MV-4-11 (cell line): ENCODE data around the gene OST4.
"Not testable (repeated sequence)": the region's sequence is repeated elsewhere in the genome, so short reads cannot be mapped to it uniquely, and the experiment has no call there.

Source experiments
- DNase-seq: peaks from one replicate; lab custom pipeline; 2025; lab: John Stamatoyannopoulos, UW

The OST4 gene

DNA sequence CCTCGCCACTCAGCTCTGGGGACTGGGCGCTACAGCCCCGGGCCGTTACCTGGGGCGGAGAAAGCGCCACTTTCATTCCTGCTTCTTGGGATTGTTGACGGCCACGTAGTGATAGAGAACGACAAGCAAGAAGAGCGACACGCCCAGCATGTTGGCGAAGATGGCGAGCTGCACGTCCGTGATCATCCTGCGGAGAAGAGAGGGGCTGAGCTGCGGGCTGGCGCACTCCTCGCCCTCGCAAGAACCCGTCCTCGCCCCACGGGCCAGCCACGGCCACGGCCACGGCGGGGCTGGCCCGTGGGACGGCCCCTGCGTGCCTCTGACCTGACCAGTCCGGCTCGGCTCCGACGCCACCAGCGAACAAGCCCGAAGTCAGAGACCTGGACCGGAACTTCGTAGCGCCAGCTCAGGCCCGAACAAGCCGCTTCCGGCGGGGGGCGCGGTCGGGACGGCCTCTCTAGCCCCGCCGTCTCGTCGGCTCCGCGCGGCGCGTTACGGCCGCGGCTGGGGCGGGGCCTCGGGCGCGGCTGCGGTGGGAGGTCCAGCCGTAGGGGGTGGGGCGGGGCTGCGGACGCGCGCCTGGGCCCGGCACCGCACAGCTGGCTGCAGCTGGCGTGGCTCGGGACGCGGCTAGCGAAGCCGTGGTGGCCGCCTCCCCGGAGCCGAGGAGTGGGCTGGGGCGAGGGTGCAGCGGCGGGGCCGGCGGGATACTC, at the start of gene OST4:
Gene OST4, minus strand, starts transcription at position 378 of the 713 bp plus-strand sequence.
- DNase-seq: peak; percentile 86

DNA sequence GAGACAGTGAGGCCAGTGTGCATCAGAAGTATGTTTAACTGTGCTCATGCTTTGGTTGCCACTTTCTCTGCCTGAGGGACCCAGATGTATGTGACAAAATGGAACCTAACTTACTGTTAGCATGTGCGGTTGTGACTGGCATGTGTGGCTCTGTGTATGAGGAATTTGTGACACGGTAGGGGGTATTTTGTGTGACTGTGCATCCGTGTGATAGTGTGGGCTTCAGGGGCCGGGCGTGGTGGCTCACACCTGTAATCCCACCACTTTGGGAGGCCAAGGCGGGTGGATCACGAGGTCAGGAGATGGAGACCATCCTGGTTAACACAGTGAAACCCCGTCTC, 47.8 kb upstream of the OST4 start:
- DNase-seq: not testable (repeated sequence)

DNA sequence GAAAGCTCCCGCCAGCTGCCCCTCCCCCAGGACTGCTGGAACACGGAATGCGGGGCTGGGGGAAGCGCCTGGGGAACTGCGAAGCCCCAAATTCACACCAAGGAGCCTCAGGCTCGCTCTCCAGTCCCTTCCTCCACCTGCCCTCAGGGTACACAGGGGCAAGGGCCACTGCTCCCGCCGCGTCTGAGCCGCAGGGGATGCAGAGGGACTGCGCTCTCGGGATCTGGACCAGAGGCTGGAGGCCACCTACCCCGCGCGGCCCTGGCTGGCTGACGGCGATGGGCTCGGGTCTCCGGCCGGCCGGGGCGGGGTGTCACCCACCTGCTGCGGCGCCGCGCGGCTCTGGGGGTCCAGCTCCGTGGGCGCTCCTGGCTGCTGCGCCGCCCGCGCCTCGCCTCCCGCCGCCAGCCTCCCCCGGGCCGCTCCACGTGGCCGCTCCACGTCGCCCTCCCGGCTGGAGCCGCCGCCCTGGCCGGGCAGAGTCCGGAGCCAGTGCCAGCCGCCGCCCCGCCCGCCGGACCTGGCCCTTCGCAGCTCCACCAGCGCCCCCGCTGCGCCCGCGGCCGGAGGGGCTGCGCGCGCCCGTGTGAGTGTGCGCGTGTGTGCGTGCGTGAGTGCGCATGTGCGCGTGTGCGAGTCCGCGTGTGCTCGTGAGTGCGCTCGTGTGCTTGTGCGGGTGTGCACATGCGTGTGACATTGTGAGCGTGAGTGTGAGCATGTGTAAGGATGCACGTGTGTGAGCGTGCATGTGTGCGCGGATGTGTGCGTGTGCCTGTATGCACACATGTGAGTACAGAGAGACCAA, 47.3 kb upstream of the OST4 start, which contains the start of gene CGREF1:
Gene CGREF1, minus strand, starts transcription at position 604 of the 805 bp plus-strand sequence. CDS start 14,762 bp downstream, outside the sequence.
- DNase-seq: peak; percentile 45

DNA sequence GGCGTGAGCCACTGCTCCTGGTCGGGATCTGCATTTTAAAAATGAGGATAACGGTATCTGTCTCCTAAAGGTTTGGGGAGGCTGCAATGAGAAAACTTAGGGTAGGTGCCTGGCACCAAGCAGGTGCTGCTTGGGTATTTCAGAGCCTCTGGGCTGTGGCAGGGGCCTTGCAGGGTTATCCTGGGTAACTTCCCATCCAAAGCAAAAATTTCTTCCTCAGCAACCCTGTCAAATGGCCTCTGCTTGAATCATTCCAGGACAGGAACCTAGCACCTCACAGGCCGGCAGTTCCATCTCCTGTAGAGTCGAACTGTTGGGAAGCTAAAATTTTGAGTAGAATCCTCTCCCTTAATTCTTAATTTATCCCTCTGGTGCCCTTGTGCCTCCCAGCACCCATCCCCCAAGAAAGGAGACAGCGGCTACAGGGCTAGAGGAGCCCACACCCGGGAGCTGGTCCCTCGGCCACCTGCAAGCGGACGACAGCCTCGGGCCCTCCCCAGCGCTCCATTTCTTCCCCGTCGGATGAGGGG, 46.6 kb upstream of the OST4 start:
- DNase-seq: no peak

DNA sequence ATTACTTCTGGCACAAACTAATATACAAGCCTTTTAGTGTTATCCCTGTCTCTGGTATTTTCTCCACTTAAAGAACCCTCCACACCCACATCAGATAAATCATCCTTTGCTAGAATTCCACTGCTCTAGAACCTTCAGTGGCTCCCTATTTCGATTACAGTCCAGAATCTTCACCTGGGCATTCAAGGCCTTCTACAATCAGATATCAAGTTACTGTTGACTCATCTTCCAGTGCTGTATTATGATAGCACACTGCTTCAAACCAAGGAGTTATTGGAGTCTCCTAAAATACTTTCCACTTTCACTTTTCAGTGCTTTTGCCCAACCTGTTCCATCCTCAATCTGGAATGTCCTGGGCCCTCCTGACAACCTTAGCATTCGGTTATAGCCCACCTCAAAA, 44.1 kb upstream of the OST4 start:
- no peak for DNase-seq

DNA sequence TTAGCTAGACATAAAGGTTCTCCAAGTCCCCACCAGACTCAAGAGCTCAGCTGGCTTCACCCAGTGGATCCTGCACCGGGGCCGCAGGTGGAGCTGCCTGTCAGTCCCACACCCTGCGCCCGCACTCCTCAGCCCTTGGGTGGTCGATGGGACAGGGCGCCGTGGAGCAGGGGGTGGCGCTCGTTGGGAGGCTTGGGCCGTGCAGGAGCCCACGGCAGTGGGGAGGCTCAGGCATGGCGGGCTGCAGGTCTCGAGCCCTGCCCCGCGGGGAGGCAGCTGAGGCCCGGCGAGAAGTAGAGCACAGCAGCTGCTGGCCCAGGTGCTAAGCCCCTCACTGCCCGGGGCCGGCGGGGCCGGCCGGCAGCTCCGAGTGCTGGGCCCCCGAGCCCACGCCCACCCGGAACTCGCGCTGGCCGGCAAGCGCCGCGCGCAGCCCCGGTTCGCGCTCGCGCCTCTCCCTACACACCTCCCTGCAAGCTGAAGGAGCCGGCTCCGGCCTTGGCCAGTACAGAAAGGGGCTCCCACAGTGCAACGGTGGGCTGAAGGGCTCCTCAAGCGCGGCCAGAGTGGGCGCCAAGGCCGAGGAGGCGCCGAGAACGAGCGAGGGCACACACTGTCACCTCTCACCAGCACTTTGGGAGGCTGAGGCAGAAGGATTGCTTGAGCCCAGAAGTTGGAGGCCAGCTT, 40.1 kb upstream of the OST4 start:
- DNase-seq: not testable (repeated sequence)

DNA sequence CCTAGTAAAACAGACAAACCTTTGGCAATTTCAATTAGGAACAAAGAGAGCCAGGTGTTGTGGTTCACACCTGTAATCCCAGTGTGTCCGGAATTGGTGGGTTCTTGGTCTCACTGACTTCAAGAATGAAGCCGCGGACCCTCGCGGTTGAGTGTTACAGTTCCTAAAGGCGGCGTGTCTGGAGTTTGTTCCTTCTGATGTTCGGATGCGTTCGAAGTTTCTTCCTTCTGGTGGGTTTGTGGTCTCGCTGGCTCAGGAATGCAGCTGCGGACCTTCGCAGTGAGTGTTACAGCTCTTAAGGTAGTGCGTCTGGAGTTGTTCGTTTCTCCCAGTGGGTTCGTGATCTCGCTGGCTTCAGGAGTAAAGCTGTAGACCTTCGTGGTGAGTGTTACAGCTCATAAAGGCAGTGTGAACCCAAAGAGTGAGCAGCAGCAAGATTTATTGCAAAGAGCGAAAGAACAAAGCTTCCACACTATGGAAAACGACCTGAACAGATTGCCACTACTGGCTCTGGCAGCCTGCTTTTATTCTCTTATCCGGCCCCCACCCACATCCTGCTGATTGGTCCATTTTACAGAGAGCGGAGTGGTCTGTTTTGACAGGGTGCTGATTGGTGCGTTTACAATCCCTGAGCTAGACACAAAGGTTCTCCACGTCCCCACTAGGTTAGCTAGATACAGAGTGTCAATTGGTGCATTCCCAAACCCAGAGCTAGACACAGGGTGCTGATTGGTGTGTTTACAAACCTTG, 39.3 kb upstream of the OST4 start:
- DNase-seq: not testable (repeated sequence)

DNA sequence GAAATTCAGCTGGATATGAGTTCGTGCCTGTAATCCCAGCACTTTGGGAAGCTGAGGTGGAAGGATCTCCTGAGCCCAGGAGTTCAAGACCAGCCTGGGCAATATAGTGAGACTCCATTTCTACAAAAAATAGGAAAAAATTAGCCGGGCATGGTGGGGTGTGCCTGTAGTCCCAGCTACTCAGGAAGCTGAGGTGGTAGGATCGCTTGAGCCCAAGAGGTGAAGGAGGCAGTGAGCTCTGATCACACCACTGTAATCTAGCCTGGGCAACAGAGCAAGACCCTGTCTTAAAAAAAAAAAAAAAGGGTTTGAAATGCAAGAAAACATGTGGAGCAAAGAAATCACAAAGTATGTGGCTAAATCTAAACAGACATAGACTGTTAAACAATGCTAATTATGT, 37.6 kb upstream of the OST4 start:
- DNase-seq: no peak

DNA sequence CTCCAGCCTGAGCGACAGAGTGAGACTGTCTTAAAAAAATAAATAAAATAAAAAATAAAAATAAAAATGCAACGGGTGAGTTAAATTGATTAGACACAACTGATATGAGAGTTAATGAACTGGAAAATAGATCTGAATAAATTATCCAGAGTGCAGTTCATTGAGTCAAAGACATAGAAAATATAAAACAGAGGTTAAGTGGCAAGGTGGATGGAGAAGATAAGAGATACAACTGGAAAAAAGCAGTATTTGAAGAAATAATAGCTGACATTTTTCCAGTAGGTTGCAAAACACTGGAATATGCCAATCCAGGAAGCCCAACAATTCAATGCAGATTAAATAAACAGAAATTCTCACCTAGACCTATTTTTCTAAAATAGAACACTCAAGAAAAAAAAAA, 36.8 kb upstream of the OST4 start:
- no peak for DNase-seq

DNA sequence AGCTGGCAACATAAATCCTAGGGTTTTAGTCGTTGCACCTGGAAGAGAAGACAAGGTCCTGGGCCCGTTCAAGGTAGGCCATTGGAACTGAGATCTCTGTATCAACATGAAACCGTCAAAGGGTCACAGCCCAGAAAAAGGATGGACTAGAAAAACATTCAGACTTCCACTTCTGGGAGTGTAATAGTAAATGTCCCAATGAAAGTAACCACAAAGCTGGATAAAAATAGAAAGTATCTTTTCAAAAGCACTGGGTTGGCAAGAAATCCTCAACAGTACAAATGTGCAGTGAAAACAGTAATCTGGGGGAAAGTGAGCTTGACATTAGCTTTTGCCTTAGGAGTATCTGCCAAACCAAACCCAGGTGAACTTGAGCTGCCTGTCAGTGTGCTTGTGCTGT, 34.5 kb upstream of the OST4 start:
- DNase-seq: peak; percentile 26

DNA sequence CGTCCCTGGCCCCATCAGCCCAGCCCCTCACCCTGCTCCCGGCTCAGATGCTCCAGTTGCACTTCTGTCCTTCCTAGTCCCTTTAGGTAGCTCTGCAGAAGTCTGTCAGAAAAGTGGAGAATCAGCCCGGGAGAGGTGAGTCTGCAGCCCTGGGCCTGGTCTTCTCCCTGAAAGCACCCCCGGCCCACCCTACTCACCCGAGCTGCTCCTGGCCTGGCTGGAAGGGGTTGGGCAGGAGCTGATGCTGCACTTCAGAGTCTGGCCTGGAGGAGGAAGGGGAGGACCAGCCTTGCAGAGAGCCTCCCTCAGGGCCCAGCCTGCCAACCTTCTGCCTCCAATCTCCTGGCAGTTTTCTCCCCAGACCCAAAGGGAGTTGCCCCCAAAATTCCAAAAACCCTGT, 30.9 kb upstream of the OST4 start:
- DNase-seq: no peak

DNA sequence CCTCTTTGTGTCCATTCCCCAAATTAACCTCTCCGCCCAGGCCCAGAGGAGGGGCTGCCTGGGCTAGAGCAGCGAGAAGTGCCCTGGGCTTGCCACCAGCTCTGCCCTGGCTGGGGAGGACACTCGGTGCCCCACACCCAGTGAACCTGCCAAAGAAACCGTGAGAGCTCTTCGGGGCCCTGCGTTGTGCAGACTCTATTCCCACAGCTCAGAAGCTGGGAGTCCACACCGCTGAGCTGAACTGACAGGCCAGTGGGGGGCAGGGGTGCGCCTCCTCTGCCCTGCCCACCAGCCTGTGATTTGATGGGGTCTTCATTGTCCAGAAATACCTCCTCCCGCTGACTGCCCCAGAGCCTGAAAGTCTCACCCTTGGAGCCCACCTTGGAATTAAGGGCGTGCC, 28.6 kb upstream of the OST4 start:
- no peak for DNase-seq

DNA sequence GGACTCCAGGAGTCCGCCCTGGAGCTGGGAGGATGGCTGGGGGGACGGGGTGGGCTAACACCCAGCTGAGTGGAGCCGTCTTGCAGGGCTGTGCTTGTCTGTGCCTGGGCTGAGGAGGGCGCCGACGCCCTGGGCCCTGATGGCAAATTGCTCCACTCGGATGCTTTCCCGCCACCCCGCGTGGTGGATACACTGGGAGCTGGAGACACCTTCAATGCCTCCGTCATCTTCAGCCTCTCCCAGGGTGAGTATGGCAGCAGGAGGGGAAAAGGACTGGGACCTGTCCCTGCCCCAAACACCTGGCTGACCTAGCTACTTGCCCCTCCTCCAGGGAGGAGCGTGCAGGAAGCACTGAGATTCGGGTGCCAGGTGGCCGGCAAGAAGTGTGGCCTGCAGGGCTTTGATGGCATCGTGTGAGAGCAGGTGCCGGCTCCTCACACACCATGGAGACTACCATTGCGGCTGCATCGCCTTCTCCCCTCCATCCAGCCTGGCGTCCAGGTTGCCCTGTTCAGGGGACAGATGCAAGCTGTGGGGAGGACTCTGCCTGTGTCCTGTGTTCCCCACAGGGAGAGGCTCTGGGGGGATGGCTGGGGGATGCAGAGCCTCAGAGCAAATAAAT, 28.0 kb upstream of the OST4 start:
- DNase-seq: no peak

DNA sequence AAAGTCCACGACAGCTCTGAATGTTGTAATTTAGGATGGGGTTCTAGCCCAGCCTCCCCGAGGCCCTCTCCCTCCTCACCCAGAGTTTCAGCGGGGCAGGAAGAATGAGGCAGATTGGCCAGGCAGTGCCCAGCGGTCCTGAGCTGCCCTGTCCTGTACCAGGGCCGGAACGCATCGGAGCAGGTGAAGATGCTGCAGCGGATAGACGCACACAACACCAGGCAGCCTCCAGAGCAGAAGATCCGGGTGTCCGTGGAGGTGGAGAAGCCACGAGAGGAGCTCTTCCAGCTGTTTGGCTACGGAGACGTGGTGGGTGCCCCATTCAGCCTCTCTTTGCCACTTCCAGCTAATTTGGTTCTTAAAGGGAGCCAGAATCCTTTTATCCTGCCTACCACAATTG, 25.9 kb upstream of the OST4 start:
- no peak for DNase-seq

DNA sequence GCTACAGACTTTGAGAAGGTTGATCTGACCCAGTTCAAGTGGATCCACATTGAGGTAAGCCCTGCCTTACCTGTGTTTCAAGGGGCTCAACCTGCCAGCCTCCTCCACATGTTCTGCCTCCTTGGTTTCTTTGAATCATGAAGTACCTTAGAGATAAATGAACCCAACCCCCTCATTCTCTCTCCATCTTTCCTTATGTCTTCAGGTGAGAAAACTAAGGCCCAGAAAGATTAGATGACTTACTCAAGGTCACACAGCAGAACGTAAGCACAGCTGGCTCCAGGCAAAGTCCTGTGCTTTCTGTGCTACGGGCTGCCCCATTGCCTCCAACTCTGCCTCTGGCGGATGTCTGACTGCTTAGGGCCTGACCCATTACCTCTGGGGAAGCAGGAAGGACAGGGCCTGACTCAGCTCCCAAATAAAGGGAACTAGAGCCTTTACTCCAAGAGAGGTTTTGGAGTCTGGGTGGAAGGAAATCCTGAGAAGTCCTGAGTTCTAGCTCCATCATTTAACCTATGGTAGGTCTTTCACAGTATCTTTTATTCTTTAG, 25.4 kb upstream of the OST4 start:
- peak; percentile 61 for DNase-seq

DNA sequence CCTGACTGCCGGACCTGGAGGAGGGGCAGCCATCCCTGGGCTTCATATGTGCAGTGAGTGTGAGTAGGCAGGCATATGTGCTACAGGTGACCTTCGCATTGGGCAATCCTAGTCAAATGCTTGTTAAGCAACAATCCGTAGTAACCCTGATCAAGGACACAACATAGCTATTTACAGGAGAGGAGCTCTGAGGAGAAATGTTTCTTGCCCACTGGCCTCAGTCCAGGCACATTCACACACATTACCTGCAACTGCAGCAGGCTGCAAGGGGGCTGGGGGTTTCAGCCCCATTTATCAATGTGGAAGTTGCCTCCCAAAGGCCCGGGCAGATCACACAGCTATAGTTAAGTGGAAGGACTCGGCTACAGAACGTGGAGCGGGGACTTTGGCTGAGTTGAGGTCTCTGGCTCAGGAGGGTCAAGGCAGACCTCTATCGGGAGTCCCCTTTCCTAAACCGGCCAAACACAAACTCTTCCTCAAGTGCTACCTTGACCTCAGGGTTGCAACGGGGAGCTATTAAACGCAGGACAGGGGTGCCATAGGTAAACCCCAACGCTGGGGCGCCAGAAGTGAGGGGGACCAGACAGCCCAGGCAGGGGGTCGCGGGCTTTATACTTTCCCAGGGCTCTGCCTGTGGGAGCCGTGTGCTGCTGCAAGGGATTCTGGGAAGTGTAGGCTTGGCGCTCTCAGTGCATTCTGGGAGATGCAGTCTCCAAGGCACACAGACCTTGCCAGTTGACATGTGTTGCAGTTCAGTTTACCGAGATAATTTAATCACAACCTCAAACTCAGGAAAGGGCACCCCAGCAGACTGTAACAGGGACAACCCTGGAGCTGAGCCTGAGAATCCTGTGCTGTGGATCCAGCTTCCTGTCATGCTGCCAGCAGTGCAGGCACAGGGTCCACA, 24.5 kb upstream of the OST4 start:
- DNase-seq: peak; percentile 64

DNA sequence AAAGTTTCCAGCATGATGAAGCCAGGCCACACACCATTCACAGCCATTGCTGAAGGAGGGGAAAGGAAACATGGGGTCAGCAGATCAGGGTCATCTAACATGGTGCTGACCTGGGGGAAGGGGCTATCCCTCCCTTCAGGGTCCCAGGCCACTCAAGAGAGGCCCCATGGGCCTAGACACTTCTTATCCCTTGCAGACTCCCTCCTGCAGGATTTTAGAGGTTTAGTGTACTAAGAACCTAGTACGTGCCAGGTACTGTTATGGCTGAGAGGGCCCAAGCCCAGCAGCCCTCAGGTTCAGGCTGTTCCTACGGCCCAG, 23.9 kb upstream of the OST4 start:
- DNase-seq: no peak

DNA sequence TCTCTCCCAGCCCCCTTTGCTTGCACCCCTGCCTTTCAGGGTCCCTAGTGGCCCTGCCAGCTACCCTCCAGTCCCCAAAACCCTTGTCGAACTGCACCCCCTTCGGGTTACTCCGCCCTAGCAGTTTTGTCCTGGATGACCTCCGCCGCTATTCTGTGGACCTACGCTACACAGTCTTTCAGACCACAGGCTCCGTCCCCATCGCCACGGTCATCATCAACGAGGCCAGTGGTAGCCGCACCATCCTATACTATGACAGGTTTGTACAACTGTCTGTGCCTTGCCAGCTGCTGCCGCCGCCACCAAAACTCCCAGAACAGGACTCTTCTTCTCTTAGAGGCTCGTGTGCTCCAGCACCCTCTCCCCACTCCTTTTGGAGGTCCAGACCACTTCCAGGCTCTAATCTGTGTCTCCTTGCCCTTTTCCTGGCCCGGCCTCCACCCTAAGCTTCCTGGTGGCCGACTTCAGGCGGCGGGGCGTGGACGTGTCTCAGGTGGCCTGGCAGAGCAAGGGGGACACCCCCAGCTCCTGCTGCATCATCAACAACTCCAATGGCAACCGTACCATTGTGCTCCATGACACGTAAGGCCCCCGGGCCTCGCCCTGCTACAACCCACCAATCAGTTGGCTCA, 23.0 kb upstream of the OST4 start:
- DNase-seq: no peak

DNA sequence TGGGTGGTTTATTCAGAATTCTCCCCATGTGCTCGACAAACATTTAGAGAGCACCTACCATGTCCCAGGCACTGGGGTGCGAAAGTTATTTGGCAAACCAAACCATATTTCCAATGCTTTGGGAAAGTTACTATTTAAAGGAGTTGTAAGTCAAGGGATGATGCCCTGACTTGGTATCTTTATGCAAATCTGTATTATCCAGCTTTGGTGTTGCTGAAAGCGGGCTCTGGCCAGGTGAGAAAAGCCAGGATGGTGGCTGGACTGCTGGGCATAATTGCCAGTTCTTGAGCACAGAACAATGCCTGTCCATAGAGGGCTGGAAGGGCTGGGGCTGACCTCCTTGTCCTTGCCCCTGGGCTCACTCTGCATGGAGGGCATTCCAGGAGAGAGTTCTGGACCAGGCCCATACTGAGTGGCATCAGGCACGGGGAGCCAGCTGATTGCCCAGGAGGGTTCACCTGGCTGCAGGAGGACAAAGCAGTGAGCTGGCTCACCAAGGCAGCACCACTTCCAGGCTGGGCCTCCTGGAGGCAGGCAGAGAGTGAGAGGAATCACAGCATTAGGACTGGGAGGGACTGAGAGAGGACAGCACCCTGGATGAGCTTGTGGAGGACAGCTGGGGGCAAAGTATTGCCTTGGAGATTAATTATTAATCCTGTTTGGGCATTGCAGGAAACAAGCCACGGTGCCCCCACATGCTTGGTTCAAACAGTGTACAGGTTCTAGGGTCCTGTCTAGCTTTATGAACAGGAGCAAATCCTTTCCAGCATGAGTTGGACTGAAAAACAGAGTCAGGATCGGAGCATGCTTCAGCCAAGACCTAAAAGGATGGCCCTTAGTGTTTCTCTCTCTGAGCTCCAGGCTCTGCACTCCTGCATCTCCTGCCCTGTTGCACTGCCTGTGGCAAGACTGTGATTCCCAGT, 22.2 kb upstream of the OST4 start:
- DNase-seq: no peak
